Melanocyte of skin (primary cell): ENCODE results near the gene DEFB115. TPM values are rescaled to one million over a fixed set of nuclear protein-coding genes. Genes with fewer than 3 reads are reported as not detected.

Experiments used
- total RNA-seq, 2 donors: library from RNA; depleted of rRNA; stranded (reverse); fragments of >200 nt; gene quantifications; 2 replicates each; pipeline ENCODE4 v1.2.3, GENCODE V29; 2012

Gene DEFB115, protein sequence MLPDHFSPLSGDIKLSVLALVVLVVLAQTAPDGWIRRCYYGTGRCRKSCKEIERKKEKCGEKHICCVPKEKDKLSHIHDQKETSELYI
- total RNA-seq = not detected

DNA sequence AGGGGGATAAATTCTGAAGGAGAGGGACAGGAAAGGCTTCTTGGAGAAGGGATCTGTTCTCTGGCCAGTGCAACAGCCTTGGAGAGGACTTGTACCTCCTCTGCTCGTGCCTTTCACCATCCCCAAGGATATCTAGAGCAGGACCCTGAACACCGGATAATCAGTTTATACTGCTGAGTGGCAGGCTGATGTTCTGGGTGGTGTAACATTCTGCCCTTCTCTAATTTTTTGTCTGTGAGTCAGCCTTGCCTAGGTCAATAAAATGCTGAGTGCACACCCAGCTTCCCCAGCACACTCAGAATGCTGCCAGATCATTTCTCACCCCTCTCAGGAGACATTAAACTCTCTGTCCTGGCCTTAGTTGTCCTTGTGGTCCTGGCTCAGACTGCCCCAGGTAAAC, at the start of gene DEFB115:
Gene DEFB115 (plus strand): TSS at position 301 of the 400 bp plus-strand sequence. CDS start 0 bp downstream, at position 301.

DNA sequence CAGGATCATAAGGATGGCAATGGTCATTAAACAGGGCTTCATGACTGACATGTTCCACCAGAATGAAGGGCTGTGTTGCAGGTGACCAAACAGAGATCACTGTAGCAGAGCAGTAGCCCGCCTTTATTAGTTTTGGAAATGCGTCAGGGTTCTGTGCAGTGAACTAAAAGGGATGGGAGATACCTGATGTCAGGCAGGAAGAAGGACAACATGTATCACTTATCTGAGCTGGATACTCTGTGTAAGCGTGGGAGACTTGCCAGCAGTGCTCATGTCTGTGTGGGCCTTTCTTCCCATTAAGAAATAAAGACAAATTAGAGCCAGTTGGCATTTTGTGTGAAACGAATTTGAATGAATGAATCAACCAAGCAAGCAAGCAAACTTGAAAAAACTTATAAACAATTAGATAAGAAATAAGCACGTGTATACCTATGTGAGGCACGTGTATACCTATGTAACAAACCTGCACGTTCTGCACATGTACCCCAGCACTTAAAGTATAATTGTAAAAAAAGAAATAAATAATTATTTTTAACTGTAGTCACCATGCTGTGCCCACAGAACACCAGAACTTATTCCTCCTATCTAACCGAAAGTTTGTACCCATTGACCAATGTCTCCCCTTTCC, 51.2 kb downstream of the DEFB115 start, which contains the start of gene DEFB116:
Gene DEFB116 (minus strand): TSS at position 51 of the 628 bp plus-strand sequence. CDS start 0 bp downstream, at position 51.

Other genes starting within 250 kb of the DEFB115 start
- gene DEFB116, start 50.9 kb downstream of the DEFB115 start, total RNA-seq = not detected
- gene DEFB118, start 110.9 kb downstream of the DEFB115 start, total RNA-seq = not detected
- not detected for gene DEFB119, start 132.9 kb downstream of the DEFB115 start, total RNA-seq
- not detected for gene DEFB121, start 148.6 kb downstream of the DEFB115 start, total RNA-seq
- gene DEFB123, start 183.0 kb downstream of the DEFB115 start, total RNA-seq = not detected
- gene DEFB124, start 217.5 kb downstream of the DEFB115 start, total RNA-seq = not detected
- not detected for gene REM1, start 217.6 kb downstream of the DEFB115 start, total RNA-seq